IMR-90 (cell line): ENCODE results near the gene LENG1. TPM values are rescaled to one million over a fixed set of nuclear protein-coding genes. Genes with fewer than 3 reads are reported as not detected.

ENCODE experiments used
- ATAC-seq: fragments of 200-7000 bp; cut with Tn5 transposase; 2 replicates; pipeline ENCODE4 v1.9.1; 2020; ENCODE audit warnings: low read depth, mild to moderate bottlenecking, moderate library complexity
- BruUV-seq: library from RNA; stranded (reverse); fragments of 400-500 nt; replicated peaks from 2 replicates; lab custom pipeline; 2021; lab: Mats Ljungman, UMichigan
- CTCF ChIA-PET: fragments of 300-600 bp; formaldehyde crosslinking; extraction: SDS; loops from one replicate; lab custom pipeline; 2021; ENCODE audit warnings: antibody characterized with exemption; lab: Yijun Ruan, JAX
- POLR2A ChIA-PET: fragments of 300-600 bp; sonication (Branson Sonifier 250); formaldehyde crosslinking; loops from one replicate; lab custom pipeline; 2022; ENCODE audit warnings: antibody characterized with exemption; ENCODE audit not compliant: unreplicated experiment; lab: Charles Lee
- DNase-seq: peaks from one replicate; pipeline ENCODE4 v3.0.0; 2013
- H2AFZ ChIP-seq: replicated peaks from 2 replicates; pipeline ENCODE3; 2013; ENCODE audit warnings: low read length, mild to moderate bottlenecking; ENCODE audit not compliant: poor library complexity
- H2AK5ac ChIP-seq: 2 replicates; pipeline ENCODE4 v1.6.1; 2013; ENCODE audit warnings: low read depth, low read length, inconsistent platforms
- H2AK9ac ChIP-seq: replicated peaks from 2 replicates; pipeline ENCODE3; 2013; ENCODE audit warnings: mild to moderate bottlenecking, low read depth, low read length, moderate library complexity; ENCODE audit not compliant: poor library complexity
- H2BK120ac ChIP-seq: 2 replicates; pipeline ENCODE4 v1.6.1; 2013; ENCODE audit warnings: low read depth, low read length, inconsistent platforms
- H2BK15ac ChIP-seq: 3 replicates; pipeline ENCODE4 v1.6.1; 2013; ENCODE audit warnings: low read depth, low read length, inconsistent platforms
- H2BK20ac ChIP-seq: 2 replicates; pipeline ENCODE4 v1.6.1; 2013; ENCODE audit warnings: low read depth, mild to moderate bottlenecking, inconsistent platforms, low read length, moderate library complexity
- H2BK5ac ChIP-seq: 2 replicates; pipeline ENCODE4 v1.6.1; 2013; ENCODE audit warnings: mild to moderate bottlenecking, low read depth, low read length, inconsistent platforms; ENCODE audit not compliant: poor library complexity, severe bottlenecking
- H3K14ac ChIP-seq: replicated peaks from 2 replicates; pipeline ENCODE4 v1.6.1; 2013; ENCODE audit warnings: low read depth, low read length, inconsistent platforms
- H3K18ac ChIP-seq: 2 replicates; pipeline ENCODE4 v1.6.1; 2013; ENCODE audit warnings: low read depth, low read length, control low read depth
- H3K23ac ChIP-seq: 2 replicates; pipeline ENCODE4 v1.6.1; 2013; ENCODE audit warnings: low read depth, low read length, inconsistent platforms
- H3K27ac ChIP-seq: 2 replicates; pipeline ENCODE4 v1.5.1; 2013; ENCODE audit warnings: mild to moderate bottlenecking, control low read depth, low read length; ENCODE audit not compliant: insufficient read depth
- H3K27me3 ChIP-seq: 2 replicates; pipeline ENCODE4 v1.6.1; 2013; ENCODE audit warnings: low read length; ENCODE audit not compliant: control insufficient read depth, insufficient read depth
- H3K36me3 ChIP-seq: 2 replicates; pipeline ENCODE4 v1.6.1; 2013; ENCODE audit warnings: low read length, mixed read lengths; ENCODE audit not compliant: control insufficient read depth, insufficient read depth
- H3K4ac ChIP-seq: 2 replicates; pipeline ENCODE4 v1.6.1; 2013; ENCODE audit warnings: low read depth, low read length, inconsistent platforms
- H3K4me1 ChIP-seq: 2 replicates; pipeline ENCODE4 v1.6.1; 2013; ENCODE audit warnings: low read length, mixed read lengths; ENCODE audit not compliant: control insufficient read depth, insufficient read depth
- H3K4me2 ChIP-seq: 2 replicates; pipeline ENCODE4 v1.6.1; 2013; ENCODE audit warnings: low read depth, mild to moderate bottlenecking, control low read depth, low read length, moderate library complexity
- H3K4me3 ChIP-seq: 2 replicates; pipeline ENCODE4 v1.5.1; 2013; ENCODE audit warnings: low read depth, mild to moderate bottlenecking, control low read depth, low read length, moderate library complexity; ENCODE audit not compliant: insufficient read depth
- H3K56ac ChIP-seq: 2 replicates; pipeline ENCODE4 v1.6.1; 2013; ENCODE audit warnings: low read length, inconsistent platforms; ENCODE audit not compliant: insufficient read depth; ENCODE audit errors: extremely low read depth
- H3K79me1 ChIP-seq, 2 experiments: 2 replicates each; pipeline ENCODE4 v1.6.1; 2013; ENCODE audit warnings: low read length in 2 of 2, inconsistent platforms in 1 of 2, low read depth in 1 of 2
- H3K9ac ChIP-seq: 2 replicates; pipeline ENCODE4 v1.6.1; 2013; ENCODE audit warnings: low read depth, low read length, control low read depth
- H3K9me1 ChIP-seq: 2 replicates; pipeline ENCODE4 v1.6.1; 2013; ENCODE audit warnings: low read length, inconsistent platforms; ENCODE audit not compliant: insufficient read depth
- H3K9me3 ChIP-seq: 2 replicates; pipeline ENCODE4 v1.6.1; 2013; ENCODE audit warnings: low read length; ENCODE audit not compliant: control insufficient read depth, insufficient read depth
- H4K20me1 ChIP-seq: 2 replicates; pipeline ENCODE4 v1.6.1; 2013; ENCODE audit warnings: low read length, inconsistent platforms; ENCODE audit not compliant: insufficient read depth
- H4K5ac ChIP-seq: 2 replicates; pipeline ENCODE4 v1.6.1; 2013; ENCODE audit warnings: mild to moderate bottlenecking, low read depth, low read length, control low read depth
- H4K8ac ChIP-seq, 2 experiments: 2 replicates each; pipeline ENCODE4 v1.6.1; 2013; ENCODE audit warnings: low read depth in 2 of 2, low read length in 2 of 2, control low read depth in 1 of 2, inconsistent platforms in 1 of 2
- H4K91ac ChIP-seq: 2 replicates; pipeline ENCODE4 v1.6.1; 2013; ENCODE audit warnings: low read depth, low read length, inconsistent platforms; ENCODE audit not compliant: insufficient read depth
- BHLHE40 ChIP-seq: fragments of 150-350 bp; IDR thresholded peaks from 2 replicates; pipeline ENCODE4 v1.6.1; 2016; ENCODE audit warnings: mild to moderate bottlenecking, low read depth, low read length
- CEBPB ChIP-seq: IDR thresholded peaks from 2 replicates; pipeline ENCODE4 v1.6.1; 2012; ENCODE audit warnings: low read depth, low read length, improper control_type of control experiment
- CHD1 ChIP-seq: IDR thresholded peaks from 2 replicates; pipeline ENCODE4 v1.6.1; 2012; ENCODE audit warnings: low read depth, low read length, improper control_type of control experiment
- CTCF ChIP-seq: conservative IDR thresholded peaks from 2 replicates; pipeline ENCODE4 v1.5.1; 2012; ENCODE audit warnings: mild to moderate bottlenecking, low read depth, low read length, improper control_type of control experiment
- ELK1 ChIP-seq: fragments of 150-350 bp; IDR thresholded peaks from 2 replicates; pipeline ENCODE4 v1.6.1; 2016; ENCODE audit warnings: low read depth, mild to moderate bottlenecking, low read length, moderate library complexity, borderline replicate concordance
- FOS ChIP-seq: fragments of 150-350 bp; IDR thresholded peaks from 2 replicates; pipeline ENCODE4 v1.6.1; 2016; ENCODE audit warnings: low read depth, low read length
- MAFK ChIP-seq: IDR thresholded peaks from 2 replicates; pipeline ENCODE4 v1.6.1; 2012; ENCODE audit warnings: low read depth, low read length, improper control_type of control experiment
- MAZ ChIP-seq: IDR thresholded peaks from 2 replicates; pipeline ENCODE4 v1.6.1; 2012; ENCODE audit warnings: low read depth, mild to moderate bottlenecking, low read length, improper control_type of control experiment, moderate library complexity, borderline replicate concordance
- MXI1 ChIP-seq: IDR thresholded peaks from 2 replicates; pipeline ENCODE4 v1.6.1; 2012; ENCODE audit warnings: low read depth, mild to moderate bottlenecking, low read length, moderate library complexity, borderline replicate concordance
- NFE2L2 ChIP-seq: fragments of 150-350 bp; IDR thresholded peaks from 2 replicates; pipeline ENCODE4 v1.6.1; 2016; ENCODE audit warnings: low read depth, mild to moderate bottlenecking, low read length
- RAD21 ChIP-seq: IDR thresholded peaks from 2 replicates; pipeline ENCODE4 v1.6.1; 2012; ENCODE audit warnings: low read length, improper control_type of control experiment
- RCOR1 ChIP-seq: IDR thresholded peaks from 2 replicates; pipeline ENCODE4 v1.6.1; 2012; ENCODE audit warnings: mild to moderate bottlenecking, low read length, improper control_type of control experiment; ENCODE audit not compliant: insufficient replicate concordance
- SMC3 ChIP-seq: fragments of 150-350 bp; IDR thresholded peaks from 2 replicates; pipeline ENCODE4 v1.6.1; 2016; ENCODE audit warnings: low read depth, mild to moderate bottlenecking, antibody characterized with exemption, low read length, moderate library complexity
- USF2 ChIP-seq: fragments of 150-350 bp; IDR thresholded peaks from 2 replicates; pipeline ENCODE4 v1.6.1; 2017; ENCODE audit warnings: mild to moderate bottlenecking, antibody characterized with exemption, low read length, low read depth
- WGBS, 2 experiments: methylation state at CpG; one replicate each; pipeline versions ENCODE4 v1.1.5 to v1.1.7; 2013; ENCODE audit warnings: missing lambda C conversion rate in 2 of 2; ENCODE audit not compliant: insufficient read length in 1 of 2; ENCODE audit errors: extremely low coverage in 2 of 2; 5-methylcytosine and 5-hydroxymethylcytosine counted together
- dilution Hi-C: fragments of 300-500 bp; cut with HindIII; formaldehyde crosslinking; loops from one replicate; pipeline ENCODE4 v1.14.3; 2018; ENCODE audit warnings: low sequenced_read_pairs; ENCODE audit not compliant: unreplicated experiment
- in situ Hi-C: fragments of 300-500 bp; cut with MboI; formaldehyde crosslinking; loops from 3 replicates; pipeline ENCODE4 v1.14.3; 2019; ENCODE audit warnings: low sequenced_read_pairs, inconsistent platforms, mixed read lengths
- intact Hi-C: fragments of 100-400 bp; cut with micrococcal nuclease; formaldehyde crosslinking; loops from 2 replicates; pipeline ENCODE4 v1.10.0; 2022
- polyA plus RNA-seq, 3 experiments: library from polyadenylated mRNA; depleted of rRNA; stranded (reverse); fragments of >200 nt; gene quantifications; 2 replicates each; pipeline ENCODE4 v1.2.3, GENCODE V29; 2012; ENCODE audit warnings: low replicate concordance in 1 of 3
- total RNA-seq: library from RNA; depleted of rRNA; stranded (reverse); fragments of >200 nt; gene quantifications from 2 replicates; pipeline ENCODE4 v1.2.3, GENCODE V29; 2012

LENG1 gene
- total and polyA plus RNA-seq, 2 of the 4 experiments (the other 2 are of a cell fraction) = 2.7 to 5.3 TPM

GRCh38 chr19:54125713-54126112 lies 33.8 kb downstream of the LENG1 start:
- CTCF ChIA-PET = no interaction called here
- dilution Hi-C loops = no loop called here

More at GRCh38 chr19:54125713-54126112, 33.8 kb downstream of the LENG1 start:
- H2BK20ac ChIP-seq = no peak overlapping the region
- H2AFZ ChIP-seq = no peak overlapping the region
- H3K27me3 ChIP-seq = no peaks in the 10 kb centered on the region
- H3K36me3 ChIP-seq = peaks cover 75% of the 10 kb centered on the region
- no peaks in the 10 kb centered on the region; a peak in 1 of 4 replicates for H3K79me1 ChIP-seq
- no peak overlapping the region for H3K14ac ChIP-seq
- no peak for DNase-seq
- no peak overlapping the region for H2BK15ac ChIP-seq
- TF ChIP-seq RCOR1 (no peak), CEBPB (no peak), CHD1 (no peak), NFE2L2 (no peak), SMC3 (no peak), ELK1 (no peak), RAD21 (no peak), BHLHE40 (no peak), FOS (no peak), CTCF (no peak), MXI1 (no peak), USF2 (no peak), MAFK (no peak), MAZ (no peak)
- no peak for ATAC-seq
- no peak overlapping the region for H3K4me2 ChIP-seq
- H2AK5ac ChIP-seq = no peak overlapping the region
- POLR2A ChIA-PET = no interaction called here
- no peak overlapping the region for H3K56ac ChIP-seq
- no peak overlapping the region for H3K4ac ChIP-seq
- H4K91ac ChIP-seq = no peak overlapping the region
- no peak overlapping the region for H3K4me3 ChIP-seq
- intact Hi-C loops (no loop called here), in situ Hi-C loops (loop anchor here (25.0 kb wide), 1 partner anchor 1537 kb away; the partner anchor contains the start of gene U2AF2)
- H4K20me1 ChIP-seq = no peaks in the 10 kb centered on the region
- WGBS, 2 experiments = 94% methylated on average over 3 of the region's 9 CpGs; no CpG with 5 or more reads in 1 of the 2 experiments
- H2BK5ac ChIP-seq = no peak overlapping the region
- no peak overlapping the region for H3K27ac ChIP-seq
- H2BK120ac ChIP-seq = no peak overlapping the region
- no peaks in the 10 kb centered on the region for H3K4me1 ChIP-seq
- H3K18ac ChIP-seq = no peak overlapping the region
- no peak overlapping the region for H3K9ac ChIP-seq
- H4K8ac ChIP-seq = no peak overlapping the region
- BruUV-seq = no TSS peak
- no peaks in the 10 kb centered on the region for H3K9me1 ChIP-seq
- no peaks in the 10 kb centered on the region for H3K9me3 ChIP-seq
- no peak overlapping the region for H4K5ac ChIP-seq
- no peak overlapping the region for H2AK9ac ChIP-seq
- no peak overlapping the region for H3K23ac ChIP-seq
